ENCODE measurements around the gene DCLK1.

GRCh38 chr13:35761440-35762252 is 369.5 kb downstream of the DCLK1 start:
- TF ChIP-seq CTCF (IDR thresholded peaks at IDR 0.05): no peak
- no peak for TF ChIP-seq POLR2A (IDR thresholded peaks at IDR 0.05)

Measured in lower leg skin (tissue), 3 donors.